ENCODE data around the gene KCNC3.
A peak's percentile ranks its signal among the peaks of the same experiment; 100 is the strongest.
"Not testable (repeated sequence)": the region's sequence is repeated elsewhere in the genome, so short reads cannot be mapped to it uniquely, and the experiment has no call there.

The KCNC3 gene

GRCh38 chr19:50356691-50357177 lies 27.6 kb upstream of the KCNC3 start:
- no peak for DNase-seq (ENCODE audit: low read depth in 2 of 3, low spot score in 2 of 3)

GRCh38 chr19:50353487-50353880 lies 24.3 kb upstream of the KCNC3 start:
- DNase-seq (ENCODE audit: low read depth in 2 of 3, low spot score in 2 of 3) = not testable (repeated sequence)

GRCh38 chr19:50352242-50352641 lies 23.1 kb upstream of the KCNC3 start:
- DNase-seq (ENCODE audit: low read depth in 2 of 3, low spot score in 2 of 3) = no peak

GRCh38 chr19:50349277-50350057 lies 20.3 kb upstream of the KCNC3 start:
- no peak for DNase-seq (ENCODE audit: low read depth in 2 of 3, low spot score in 2 of 3)

- not testable (repeated sequence) for DNase-seq (ENCODE audit: low read depth in 2 of 3, low spot score in 2 of 3)
These were observed 18.0 kb upstream of the KCNC3 start for GRCh38 chr19:50347089-50347581.

- DNase-seq (ENCODE audit: low read depth in 2 of 3, low spot score in 2 of 3) = no peak
These were observed 15.6 kb upstream of the KCNC3 start for GRCh38 chr19:50344661-50345318.

- no peak for DNase-seq (ENCODE audit: low read depth in 2 of 3, low spot score in 2 of 3)
These were observed 12.0 kb upstream of the KCNC3 start for GRCh38 chr19:50341091-50341564.

- no peak for DNase-seq (ENCODE audit: low read depth in 2 of 3, low spot score in 2 of 3)
These were observed 11.2 kb upstream of the KCNC3 start for GRCh38 chr19:50340331-50340730.

GRCh38 chr19:50337031-50337430 lies 7.9 kb upstream of the KCNC3 start:
- DNase-seq (ENCODE audit: low read depth in 2 of 3, low spot score in 2 of 3) = not testable (repeated sequence)

GRCh38 chr19:50334741-50335421 lies 5.7 kb upstream of the KCNC3 start:
- no peak for DNase-seq (ENCODE audit: low read depth in 2 of 3, low spot score in 2 of 3)

GRCh38 chr19:50333737-50334617 lies 4.8 kb upstream of the KCNC3 start:
- DNase-seq (ENCODE audit: low read depth in 2 of 3, low spot score in 2 of 3) = peak; percentile 71 to 77 (median 74)

GRCh38 chr19:50333235-50333736 lies 4.1 kb upstream of the KCNC3 start:
- peak; percentile 80 to 84 (median 81) for DNase-seq (ENCODE audit: low read depth in 2 of 3, low spot score in 2 of 3)

GRCh38 chr19:50332244-50333038 lies 3.3 kb upstream of the KCNC3 start:
- no peak for DNase-seq (ENCODE audit: low read depth in 2 of 3, low spot score in 2 of 3)

GRCh38 chr19:50331994-50332243 lies 2.7 kb upstream of the KCNC3 start:
- no peak for DNase-seq (ENCODE audit: low read depth in 2 of 3, low spot score in 2 of 3)

- no peak for DNase-seq (ENCODE audit: low read depth in 2 of 3, low spot score in 2 of 3)
These were observed 2.2 kb upstream of the KCNC3 start for GRCh38 chr19:50331221-50331993.

GRCh38 chr19:50330365-50331078 lies 1.3 kb upstream of the KCNC3 start:
- peak; percentile 52 to 77 (median 68) for DNase-seq (ENCODE audit: low read depth in 2 of 3, low spot score in 2 of 3)

- not testable (repeated sequence) for DNase-seq (ENCODE audit: low read depth in 2 of 3, low spot score in 2 of 3)
These were observed 733 bp upstream of the KCNC3 start for GRCh38 chr19:50329926-50330294.

- no peak for DNase-seq (ENCODE audit: low read depth in 2 of 3, low spot score in 2 of 3)
These were observed 368 bp downstream of the KCNC3 start for GRCh38 chr19:50328873-50329145.

Measured in activated CD8-positive, alpha-beta memory T cell treated with anti-CD3 and anti-CD28 coated beads for 48 hours (primary cell).